ENCODE data around the gene ODF2L.

ODF2L gene

GRCh38 chr1:86395751-86396497, at the start of gene ODF2L:
TSS of gene ODF2L (minus strand) at chr1:86396323. CDS start at chr1:86387027, 9,296 bp downstream.
- peak; percentile 90 for DNase-seq (ENCODE audit: low read depth)
- TF ChIP-seq CTCF (IDR thresholded peaks at IDR 0.05; ENCODE audit: insufficient read depth, low read depth, low read length, missing control alignments), result no peak
- H3K4me3 ChIP-seq (ENCODE audit: low read depth, low read length), result peak within 1 kb of the TSS; percentile 73

GRCh38 chr1:86445919-86446318, 49.8 kb upstream of the ODF2L start:
- no peak overlapping the region for H3K4me3 ChIP-seq (ENCODE audit: low read depth, low read length)
- no peak for DNase-seq (ENCODE audit: low read depth)
- no peak for TF ChIP-seq CTCF (IDR thresholded peaks at IDR 0.05; ENCODE audit: insufficient read depth, low read depth, low read length, missing control alignments)

GRCh38 chr1:86441997-86442396, 45.9 kb upstream of the ODF2L start:
- no peak for DNase-seq (ENCODE audit: low read depth)
- no peak overlapping the region for H3K4me3 ChIP-seq (ENCODE audit: low read depth, low read length)
- no peak for TF ChIP-seq CTCF (IDR thresholded peaks at IDR 0.05; ENCODE audit: insufficient read depth, low read depth, low read length, missing control alignments)

GRCh38 chr1:86441581-86441980, 45.5 kb upstream of the ODF2L start:
- H3K4me3 ChIP-seq (ENCODE audit: low read depth, low read length), result no peak overlapping the region
- DNase-seq (ENCODE audit: low read depth), result no peak
- no peak for TF ChIP-seq CTCF (IDR thresholded peaks at IDR 0.05; ENCODE audit: insufficient read depth, low read depth, low read length, missing control alignments)

GRCh38 chr1:86436041-86436440, 39.9 kb upstream of the ODF2L start:
- TF ChIP-seq CTCF (IDR thresholded peaks at IDR 0.05; ENCODE audit: insufficient read depth, low read depth, low read length, missing control alignments), result no peak
- no peak overlapping the region for H3K4me3 ChIP-seq (ENCODE audit: low read depth, low read length)
- no peak for DNase-seq (ENCODE audit: low read depth)

- no peak overlapping the region for H3K4me3 ChIP-seq (ENCODE audit: low read depth, low read length)
- DNase-seq (ENCODE audit: low read depth), result no peak
- TF ChIP-seq CTCF (IDR thresholded peaks at IDR 0.05; ENCODE audit: insufficient read depth, low read depth, low read length, missing control alignments), result no peak
These were observed 39.2 kb upstream of the ODF2L start for GRCh38 chr1:86435327-86435726.

GRCh38 chr1:86434059-86434458, 37.9 kb upstream of the ODF2L start:
- H3K4me3 ChIP-seq (ENCODE audit: low read depth, low read length), result no peak overlapping the region
- TF ChIP-seq CTCF (IDR thresholded peaks at IDR 0.05; ENCODE audit: insufficient read depth, low read depth, low read length, missing control alignments), result no peak
- DNase-seq (ENCODE audit: low read depth), result no peak
